GM12878 (cell line): ENCODE measurements around the gene PPP1R3G. TPM values are rescaled to one million over a fixed set of nuclear protein-coding genes. Genes with fewer than 3 reads are reported as not detected.

Experiments
- ATAC-seq: fragments of 200-7000 bp; cut with Tn5 transposase; 3 replicates; pipeline ENCODE4 v1.9.1; 2020; ENCODE audit warnings: mild to moderate bottlenecking, moderate library complexity
- BruUV-seq: library from RNA; stranded (reverse); fragments of 400-500 nt; replicated peaks from 2 replicates; lab custom pipeline; 2021; lab: Mats Ljungman, UMichigan
- CTCF ChIA-PET: fragments of 300-600 bp; sonication (Branson Sonifier 250); formaldehyde crosslinking; extraction: SDS; loops from one replicate; lab custom pipeline; 2021; ENCODE audit warnings: inconsistent platforms; lab: Yijun Ruan, JAX
- POLR2A ChIA-PET: fragments of 350-600 bp; formaldehyde crosslinking; extraction: SDS; loops from one replicate; lab custom pipeline; 2021; ENCODE audit warnings: inconsistent platforms; lab: Charles Lee
- RAD21 ChIA-PET: fragments of 300-600 bp; sonication (Branson Sonifier 250); formaldehyde crosslinking; loops from one replicate; lab custom pipeline; 2023; ENCODE audit warnings: antibody characterized with exemption; ENCODE audit not compliant: unreplicated experiment; lab: Charles Lee
- SMC1A ChIA-PET: fragments of 300-600 bp; sonication (Branson Sonifier 250); formaldehyde crosslinking; loops from one replicate; lab custom pipeline; 2023; ENCODE audit not compliant: unreplicated experiment, uncharacterized antibody; lab: Charles Lee
- DNase-seq: peaks from one replicate; pipeline ENCODE4 v3.0.0-alpha.2; 2011; ENCODE audit warnings: low read depth, low spot score
- FAIRE-seq: peaks from 3 replicates; lab custom pipeline; 2011; peaks lifted over from hg19 to GRCh38; lab: Jason Lieb, UNC
- H2AFZ ChIP-seq: 2 replicates; pipeline ENCODE4 v1.6.0; 2011; ENCODE audit warnings: low read depth, low read length, control low read depth; ENCODE audit not compliant: control insufficient read depth
- H3K27ac ChIP-seq: 2 replicates; pipeline ENCODE4 v1.5.1; 2011; ENCODE audit warnings: control low read depth; ENCODE audit not compliant: control insufficient read depth, insufficient read depth
- H3K27me3 ChIP-seq, 2 experiments: replicated peaks in 1 of 2; 2 replicates each; pipeline versions ENCODE4 v1.6.0 to v1.6.1; 2011; ENCODE audit warnings: low read length in 1 of 2; ENCODE audit not compliant: control insufficient read depth in 2 of 2, insufficient read depth in 2 of 2
- H3K36me3 ChIP-seq, 2 experiments: 2 replicates each; pipeline ENCODE4 v1.5.1; 2011; ENCODE audit warnings: low read length in 1 of 2; ENCODE audit not compliant: control insufficient read depth in 2 of 2, insufficient read depth in 2 of 2
- H3K4me1 ChIP-seq: 2 replicates; pipeline ENCODE4 v1.6.1; 2011; ENCODE audit warnings: mild to moderate bottlenecking, low read length, moderate library complexity, mixed read lengths; ENCODE audit not compliant: control insufficient read depth, insufficient read depth
- H3K4me2 ChIP-seq: 2 replicates; pipeline ENCODE4 v1.6.0; 2011; ENCODE audit warnings: control low read depth; ENCODE audit not compliant: control insufficient read depth, insufficient read depth
- H3K4me3 ChIP-seq: fragments of 200-600 bp; sonication (generic); 2 replicates; pipeline ENCODE4 v1.5.1; 2016
- H3K79me2 ChIP-seq: 2 replicates; pipeline ENCODE4 v1.6.0; 2011; ENCODE audit warnings: low read length; ENCODE audit not compliant: control insufficient read depth, insufficient read depth
- H3K9ac ChIP-seq: 2 replicates; pipeline ENCODE4 v1.8.0; 2011; ENCODE audit warnings: low read length, control low read depth, mixed read lengths; ENCODE audit not compliant: control insufficient read depth, insufficient read depth
- H3K9me3 ChIP-seq: replicated peaks from 3 replicates; pipeline ENCODE4 v1.5.1; 2011; ENCODE audit warnings: mild to moderate bottlenecking, low read length; ENCODE audit not compliant: control insufficient read depth, insufficient read depth
- H4K20me1 ChIP-seq: 2 replicates; pipeline ENCODE4 v1.6.0; 2011; ENCODE audit not compliant: control insufficient read depth, insufficient read depth
- ASH2L ChIP-seq: fragments of 300-600, 200-600 bp; sonication (generic); IDR thresholded peaks from 2 replicates; pipeline ENCODE4 v1.6.1; 2017; ENCODE audit warnings: low read depth, mild to moderate bottlenecking, borderline replicate concordance
- ATF7 ChIP-seq: fragments of 450-650 bp; IDR thresholded peaks from 2 replicates; pipeline ENCODE4 v1.6.1; 2016; ENCODE audit warnings: low read depth, mild to moderate bottlenecking
- BRCA1 ChIP-seq: IDR thresholded peaks from 2 replicates; pipeline ENCODE4 v1.6.1; 2011; ENCODE audit warnings: low read depth, low read length, improper control_type of control experiment
- CHD1 ChIP-seq: IDR thresholded peaks from 2 replicates; pipeline ENCODE4 v1.6.1; 2012; ENCODE audit warnings: low read depth, low read length, improper control_type of control experiment
- EZH2 ChIP-seq: IDR thresholded peaks from 2 replicates; pipeline ENCODE4 v1.6.1; 2012; ENCODE audit warnings: low read depth, mild to moderate bottlenecking, control low read depth, inconsistent platforms, low read length, borderline replicate concordance; ENCODE audit not compliant: control insufficient read depth
- FOS ChIP-seq: IDR thresholded peaks from 3 replicates; pipeline ENCODE4 v1.6.1; 2011; ENCODE audit warnings: borderline replicate concordance; ENCODE audit not compliant: insufficient read length; ENCODE audit errors: extremely low read depth
- NBN ChIP-seq: fragments of 450-650 bp; IDR thresholded peaks from 2 replicates; pipeline ENCODE4 v1.6.1; 2016
- NFIC ChIP-seq: IDR thresholded peaks from 2 replicates; pipeline ENCODE4 v1.6.1; 2012; ENCODE audit warnings: low read depth, mild to moderate bottlenecking, inconsistent platforms, low read length, moderate library complexity
- POU2F2 ChIP-seq: IDR thresholded peaks from 3 replicates; pipeline ENCODE4 v1.6.1; 2011; ENCODE audit warnings: low read depth, mild to moderate bottlenecking, low read length, borderline replicate concordance
- RB1 ChIP-seq: fragments of 450-650 bp; formaldehyde crosslinking; IDR thresholded peaks from 2 replicates; pipeline ENCODE4 v1.6.1; 2017; ENCODE audit warnings: mild to moderate bottlenecking, borderline replicate concordance
- SMAD1 ChIP-seq: fragments of 450-650 bp; IDR thresholded peaks from 2 replicates; pipeline ENCODE4 v1.6.1; 2018; ENCODE audit warnings: mild to moderate bottlenecking, low read depth; ENCODE audit not compliant: partially characterized antibody
- TCF3 ChIP-seq: IDR thresholded peaks from 2 replicates; pipeline ENCODE4 v1.6.1; 2012; ENCODE audit warnings: low read depth, mild to moderate bottlenecking, low read length, borderline replicate concordance; ENCODE audit not compliant: insufficient read depth
- WGBS: methylation state at CpG from one replicate; pipeline ENCODE4 v1.1.6; 2016; ENCODE audit warnings: low lambda C conversion rate; ENCODE audit not compliant: insufficient replicate concordance, insufficient coverage; ENCODE audit errors: missing lambda C conversion rate; 5-methylcytosine and 5-hydroxymethylcytosine counted together
- in situ Hi-C: fragments of 300-500 bp; cut with MboI; formaldehyde crosslinking; loops from 9 replicates; pipeline ENCODE4 v1.14.3; 2018; ENCODE audit warnings: mixed read lengths
- intact Hi-C: fragments of 100-400 bp; cut with micrococcal nuclease; formaldehyde crosslinking; loops from one replicate; pipeline ENCODE4 v1.14.2; 2022; ENCODE audit not compliant: unreplicated experiment
- polyA plus RNA-seq, 11 experiments: library from polyadenylated mRNA; depleted of rRNA in 4 of 11; unstranded in 6 of 11; stranded (reverse) in 5 of 11; fragments of >200 nt; fragmentation: Nextera tagmentation in 4 of 11; fragmentation: Illumina TruSeq in 1 of 11; extraction: Ambion mirVana in 4 of 11; extraction: Trizol in 1 of 11; gene quantifications; 1 replicate in 1 of 11; 2 replicates in 10 of 11; pipeline versions ENCODE4 v1.2.1 to v1.2.3, GENCODE V29; 2011 to 2016; ENCODE audit warnings: inconsistent platforms in 2 of 11, missing spikeins in 2 of 11, low read depth in 1 of 11
- total RNA-seq, 4 experiments: library from RNA; depleted of rRNA in 3 of 4; stranded (reverse); fragments of >200 nt in 3 of 4; fragmentation: Illumina TruSeq in 1 of 4; extraction: Trizol in 1 of 4; gene quantifications; 2 replicates each; pipeline versions ENCODE4 v1.2.1 to v1.2.3, GENCODE V29; 2013 to 2021
- TF ChIP-seq, protein P1 (sequence below): fragments of 450-650 bp; IDR thresholded peaks from 2 replicates; pipeline ENCODE4 v1.6.1; 2017; ENCODE audit warnings: mild to moderate bottlenecking, moderate library complexity
- TF ChIP-seq, protein P2 (sequence below): IDR thresholded peaks from 2 replicates; pipeline ENCODE4 v1.6.1; 2012; ENCODE audit warnings: improper control_type of control experiment, low read depth, low read length; ENCODE audit not compliant: insufficient replicate concordance
- TF ChIP-seq, protein P3 (sequence below): fragments of 150-350 bp; IDR thresholded peaks from 2 replicates; pipeline ENCODE4 v1.6.1; 2014; ENCODE audit warnings: mild to moderate bottlenecking, low read depth, low read length

PPP1R3G gene
- total and polyA plus RNA-seq, 10 of the 15 experiments (the other 5 are each of a cell fraction or from before 2014, with no cell fraction given): 0.01 to 0.10 (median 0.04) TPM; not detected in 4

DNA sequence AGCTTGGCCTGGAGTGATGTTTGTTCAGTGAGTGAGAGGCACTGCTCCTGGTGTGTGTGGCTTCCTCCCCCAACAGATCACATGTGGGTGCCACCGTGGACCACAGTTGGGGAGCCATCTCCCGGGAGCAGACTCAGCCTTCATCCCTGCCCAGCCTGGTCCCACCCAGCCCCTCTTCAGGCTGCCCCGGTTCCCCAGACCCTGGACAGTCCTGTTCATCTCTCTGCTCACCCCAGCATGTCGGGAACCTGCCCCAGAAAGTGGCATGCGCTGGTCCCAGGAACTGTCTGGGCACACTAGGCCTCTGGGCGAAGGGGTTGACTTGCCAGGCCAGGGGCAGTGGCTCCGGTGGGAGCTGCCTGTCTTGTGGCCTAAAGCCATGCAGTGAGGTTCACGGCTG is 21.5 kb upstream of the PPP1R3G start:
- H3K36me3 ChIP-seq: no peaks in the 10 kb centered on the region
- ChIA-PET SMC1A (no interaction called here), RAD21 (no interaction called here), CTCF (interaction anchor here (0.6 kb wide), 1 partner anchor 10 kb away, joined by 3 read pairs; no protein-coding TSS in a partner anchor), POLR2A (no interaction called here)
- no peaks in the 10 kb centered on the region; the same call in 1 of the 3 replicates for H3K9me3 ChIP-seq
- H3K79me2 ChIP-seq: no peaks in the 10 kb centered on the region
- H3K4me1 ChIP-seq: no peaks in the 10 kb centered on the region
- H3K4me2 ChIP-seq: no peak overlapping the region
- FAIRE-seq (no peak), DNase-seq (no peak), ATAC-seq (no peak)
- BruUV-seq: no TSS peak
- H3K4me3 ChIP-seq: no peak overlapping the region
- WGBS: 53% methylated on average over 8 of the region's 8 CpGs
- intact Hi-C loops (no loop called here), in situ Hi-C loops (no loop called here)
- no peak overlapping the region for H2AFZ ChIP-seq
- no peaks in the 10 kb centered on the region for H4K20me1 ChIP-seq
- H3K27ac ChIP-seq: no peak overlapping the region
- H3K27me3 ChIP-seq: no peaks in the 10 kb centered on the region; a peak in 1 of 4 replicates
- H3K9ac ChIP-seq: no peak overlapping the region
- TF ChIP-seq TCF3 (no peak), POU2F2 (no peak), BRCA1 (no peak), RB1 (no peak), NBN (no peak), ATF7 (no peak), CHD1 (no peak), FOS (no peak), ASH2L (no peak), NFIC (no peak), EZH2 (no peak), SMAD1 (no peak)
- TF ChIP-seq, protein P1, sequence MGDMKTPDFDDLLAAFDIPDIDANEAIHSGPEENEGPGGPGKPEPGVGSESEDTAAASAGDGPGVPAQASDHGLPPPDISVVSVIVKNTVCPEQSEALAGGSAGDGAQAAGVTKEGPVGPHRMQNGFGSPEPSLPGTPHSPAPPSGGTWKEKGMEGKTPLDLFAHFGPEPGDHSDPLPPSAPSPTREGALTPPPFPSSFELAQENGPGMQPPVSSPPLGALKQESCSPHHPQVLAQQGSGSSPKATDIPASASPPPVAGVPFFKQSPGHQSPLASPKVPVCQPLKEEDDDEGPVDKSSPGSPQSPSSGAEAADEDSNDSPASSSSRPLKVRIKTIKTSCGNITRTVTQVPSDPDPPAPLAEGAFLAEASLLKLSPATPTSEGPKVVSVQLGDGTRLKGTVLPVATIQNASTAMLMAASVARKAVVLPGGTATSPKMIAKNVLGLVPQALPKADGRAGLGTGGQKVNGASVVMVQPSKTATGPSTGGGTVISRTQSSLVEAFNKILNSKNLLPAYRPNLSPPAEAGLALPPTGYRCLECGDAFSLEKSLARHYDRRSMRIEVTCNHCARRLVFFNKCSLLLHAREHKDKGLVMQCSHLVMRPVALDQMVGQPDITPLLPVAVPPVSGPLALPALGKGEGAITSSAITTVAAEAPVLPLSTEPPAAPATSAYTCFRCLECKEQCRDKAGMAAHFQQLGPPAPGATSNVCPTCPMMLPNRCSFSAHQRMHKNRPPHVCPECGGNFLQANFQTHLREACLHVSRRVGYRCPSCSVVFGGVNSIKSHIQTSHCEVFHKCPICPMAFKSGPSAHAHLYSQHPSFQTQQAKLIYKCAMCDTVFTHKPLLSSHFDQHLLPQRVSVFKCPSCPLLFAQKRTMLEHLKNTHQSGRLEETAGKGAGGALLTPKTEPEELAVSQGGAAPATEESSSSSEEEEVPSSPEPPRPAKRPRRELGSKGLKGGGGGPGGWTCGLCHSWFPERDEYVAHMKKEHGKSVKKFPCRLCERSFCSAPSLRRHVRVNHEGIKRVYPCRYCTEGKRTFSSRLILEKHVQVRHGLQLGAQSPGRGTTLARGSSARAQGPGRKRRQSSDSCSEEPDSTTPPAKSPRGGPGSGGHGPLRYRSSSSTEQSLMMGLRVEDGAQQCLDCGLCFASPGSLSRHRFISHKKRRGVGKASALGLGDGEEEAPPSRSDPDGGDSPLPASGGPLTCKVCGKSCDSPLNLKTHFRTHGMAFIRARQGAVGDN: no peak
- TF ChIP-seq, protein P2, sequence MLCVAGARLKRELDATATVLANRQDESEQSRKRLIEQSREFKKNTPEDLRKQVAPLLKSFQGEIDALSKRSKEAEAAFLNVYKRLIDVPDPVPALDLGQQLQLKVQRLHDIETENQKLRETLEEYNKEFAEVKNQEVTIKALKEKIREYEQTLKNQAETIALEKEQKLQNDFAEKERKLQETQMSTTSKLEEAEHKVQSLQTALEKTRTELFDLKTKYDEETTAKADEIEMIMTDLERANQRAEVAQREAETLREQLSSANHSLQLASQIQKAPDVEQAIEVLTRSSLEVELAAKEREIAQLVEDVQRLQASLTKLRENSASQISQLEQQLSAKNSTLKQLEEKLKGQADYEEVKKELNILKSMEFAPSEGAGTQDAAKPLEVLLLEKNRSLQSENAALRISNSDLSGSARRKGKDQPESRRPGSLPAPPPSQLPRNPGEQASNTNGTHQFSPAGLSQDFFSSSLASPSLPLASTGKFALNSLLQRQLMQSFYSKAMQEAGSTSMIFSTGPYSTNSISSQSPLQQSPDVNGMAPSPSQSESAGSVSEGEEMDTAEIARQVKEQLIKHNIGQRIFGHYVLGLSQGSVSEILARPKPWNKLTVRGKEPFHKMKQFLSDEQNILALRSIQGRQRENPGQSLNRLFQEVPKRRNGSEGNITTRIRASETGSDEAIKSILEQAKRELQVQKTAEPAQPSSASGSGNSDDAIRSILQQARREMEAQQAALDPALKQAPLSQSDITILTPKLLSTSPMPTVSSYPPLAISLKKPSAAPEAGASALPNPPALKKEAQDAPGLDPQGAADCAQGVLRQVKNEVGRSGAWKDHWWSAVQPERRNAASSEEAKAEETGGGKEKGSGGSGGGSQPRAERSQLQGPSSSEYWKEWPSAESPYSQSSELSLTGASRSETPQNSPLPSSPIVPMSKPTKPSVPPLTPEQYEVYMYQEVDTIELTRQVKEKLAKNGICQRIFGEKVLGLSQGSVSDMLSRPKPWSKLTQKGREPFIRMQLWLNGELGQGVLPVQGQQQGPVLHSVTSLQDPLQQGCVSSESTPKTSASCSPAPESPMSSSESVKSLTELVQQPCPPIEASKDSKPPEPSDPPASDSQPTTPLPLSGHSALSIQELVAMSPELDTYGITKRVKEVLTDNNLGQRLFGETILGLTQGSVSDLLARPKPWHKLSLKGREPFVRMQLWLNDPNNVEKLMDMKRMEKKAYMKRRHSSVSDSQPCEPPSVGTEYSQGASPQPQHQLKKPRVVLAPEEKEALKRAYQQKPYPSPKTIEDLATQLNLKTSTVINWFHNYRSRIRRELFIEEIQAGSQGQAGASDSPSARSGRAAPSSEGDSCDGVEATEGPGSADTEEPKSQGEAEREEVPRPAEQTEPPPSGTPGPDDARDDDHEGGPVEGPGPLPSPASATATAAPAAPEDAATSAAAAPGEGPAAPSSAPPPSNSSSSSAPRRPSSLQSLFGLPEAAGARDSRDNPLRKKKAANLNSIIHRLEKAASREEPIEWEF: no peak
- TF ChIP-seq, protein P3, sequence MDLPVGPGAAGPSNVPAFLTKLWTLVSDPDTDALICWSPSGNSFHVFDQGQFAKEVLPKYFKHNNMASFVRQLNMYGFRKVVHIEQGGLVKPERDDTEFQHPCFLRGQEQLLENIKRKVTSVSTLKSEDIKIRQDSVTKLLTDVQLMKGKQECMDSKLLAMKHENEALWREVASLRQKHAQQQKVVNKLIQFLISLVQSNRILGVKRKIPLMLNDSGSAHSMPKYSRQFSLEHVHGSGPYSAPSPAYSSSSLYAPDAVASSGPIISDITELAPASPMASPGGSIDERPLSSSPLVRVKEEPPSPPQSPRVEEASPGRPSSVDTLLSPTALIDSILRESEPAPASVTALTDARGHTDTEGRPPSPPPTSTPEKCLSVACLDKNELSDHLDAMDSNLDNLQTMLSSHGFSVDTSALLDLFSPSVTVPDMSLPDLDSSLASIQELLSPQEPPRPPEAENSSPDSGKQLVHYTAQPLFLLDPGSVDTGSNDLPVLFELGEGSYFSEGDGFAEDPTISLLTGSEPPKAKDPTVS: no peak
